K562 (cell line): ENCODE measurements around the gene FAAH. TPM values are rescaled to one million over a fixed set of nuclear protein-coding genes. Genes with fewer than 3 reads are reported as not detected.

Experiments used
- CBX1 ChIP-seq: sonication (generic); IDR thresholded peaks from 2 replicates; pipeline ENCODE4 v1.6.1; 2016; ENCODE audit warnings: antibody characterized with exemption, low read depth, mild to moderate bottlenecking
- FOS ChIP-seq: IDR thresholded peaks from 3 replicates; pipeline ENCODE4 v1.6.1; 2011; ENCODE audit not compliant: insufficient read length; ENCODE audit errors: extremely low read depth
- FOXM1 ChIP-seq, 2 experiments: fragments of 450-650 bp in 1 of 2; sonication (generic) in 1 of 2; formaldehyde crosslinking in 1 of 2; IDR thresholded peaks; 2 replicates each; pipeline versions ENCODE4 v1.6.1 to v1.9.0; 2017 to 2022; ENCODE audit warnings: low read depth in 2 of 2, mild to moderate bottlenecking in 2 of 2, missing genetic modification reagents in 1 of 2, moderate library complexity in 1 of 2
- NCOA6 ChIP-seq: fragments of 450-650 bp; IDR thresholded peaks from 2 replicates; pipeline ENCODE4 v1.6.1; 2017; ENCODE audit warnings: mild to moderate bottlenecking
- NR2C2 ChIP-seq, 2 experiments: fragments of 200-800 bp in 1 of 2; sonication (Bioruptor generic) in 1 of 2; sonication (generic) in 1 of 2; formaldehyde crosslinking in 1 of 2; IDR thresholded peaks; 2 replicates each; pipeline versions ENCODE4 v1.6.1 to v1.8.0; 2016 to 2022; ENCODE audit warnings: mild to moderate bottlenecking in 1 of 2, missing compliant biosample characterization in 1 of 2, missing genetic modification characterization in 1 of 2, missing genetic modification reagents in 1 of 2
- PHTF2 ChIP-seq: fragments of 250-450 bp; sonication (Bioruptor Pico); IDR thresholded peaks from 2 replicates; pipeline ENCODE4 v1.5.0; 2021; ENCODE audit warnings: mild to moderate bottlenecking
- POLR2H ChIP-seq: IDR thresholded peaks from 2 replicates; pipeline ENCODE4 v1.6.1; 2016; ENCODE audit warnings: missing genetic modification characterization, low read depth, mild to moderate bottlenecking, control low read depth, missing compliant biosample characterization, moderate library complexity
- PRMT5 ChIP-seq: sonication (generic); formaldehyde crosslinking; IDR thresholded peaks from 2 replicates; pipeline ENCODE4 v1.5.0; 2020; ENCODE audit warnings: missing genetic modification reagents
- SIN3A ChIP-seq, 2 experiments: fragments of 150-350 bp in 1 of 2; IDR thresholded peaks; 2 replicates each; pipeline ENCODE4 v1.6.1; 2011 to 2016; ENCODE audit warnings: borderline replicate concordance in 2 of 2, low read depth in 2 of 2, low read length in 2 of 2, mild to moderate bottlenecking in 2 of 2, moderate library complexity in 2 of 2; ENCODE audit not compliant: control insufficient read depth in 1 of 2
- ZNF316 ChIP-seq: fragments of 450-650 bp; IDR thresholded peaks from 2 replicates; pipeline ENCODE4 v1.6.1; 2016
- ZNF561 ChIP-seq: fragments of 450-650 bp; formaldehyde crosslinking; conservative IDR thresholded peaks from 2 replicates; pipeline ENCODE4 v1.4.0; 2020; ENCODE audit warnings: mild to moderate bottlenecking, moderate library complexity
- polyA plus RNA-seq, 8 experiments: library from polyadenylated mRNA; depleted of rRNA in 4 of 8; stranded (reverse) in 5 of 8; unstranded in 3 of 8; fragments of >200 nt; fragmentation: Nextera tagmentation in 2 of 8; fragmentation: Illumina TruSeq in 1 of 8; extraction: Ambion mirVana in 2 of 8; extraction: Trizol in 1 of 8; gene quantifications; 2 replicates each; pipeline versions ENCODE4 v1.2.1 to v1.2.3, GENCODE V29; 2011 to 2014; ENCODE audit warnings: inconsistent platforms in 1 of 8, missing spikeins in 1 of 8
- total RNA-seq, 7 experiments: library from RNA; depleted of rRNA in 6 of 7; stranded (reverse); fragments of >200 nt in 6 of 7; fragmentation: Illumina TruSeq in 2 of 7; extraction: Trizol in 2 of 7; gene quantifications; 2 replicates each; pipeline versions ENCODE4 v1.2.1 to v1.2.3, GENCODE V29; 2011 to 2021; ENCODE audit warnings: low replicate concordance in 1 of 7
- TF ChIP-seq, protein P1 (sequence below): sonication (generic); formaldehyde crosslinking; IDR thresholded peaks from 2 replicates; pipeline ENCODE4 v1.8.0; 2023; ENCODE audit warnings: mild to moderate bottlenecking, missing genetic modification reagents
- TF ChIP-seq, protein P2 (sequence below): sonication (generic); formaldehyde crosslinking; IDR thresholded peaks from 2 replicates; pipeline ENCODE4 v1.8.0; 2022; ENCODE audit warnings: mild to moderate bottlenecking, missing genetic modification reagents
- TF ChIP-seq, protein P3 (sequence below): sonication (generic); formaldehyde crosslinking; IDR thresholded peaks from 2 replicates; pipeline ENCODE4 v1.8.0; 2022; ENCODE audit warnings: mild to moderate bottlenecking, low read depth, missing genetic modification reagents
- TF ChIP-seq, protein P4 (sequence below): sonication (generic); formaldehyde crosslinking; IDR thresholded peaks from 2 replicates; pipeline ENCODE4 v1.8.0; 2022; ENCODE audit warnings: mild to moderate bottlenecking, missing genetic modification reagents
- TF ChIP-seq, protein P5 (sequence below): sonication (generic); formaldehyde crosslinking; IDR thresholded peaks from 2 replicates; pipeline ENCODE4 v1.8.1; 2023; ENCODE audit warnings: mild to moderate bottlenecking, missing genetic modification reagents, moderate library complexity

The FAAH gene
- total and polyA plus RNA-seq, 9 of the 15 experiments (the other 6 are each of a cell fraction or from before 2014, with no cell fraction given), result 0.06 to 1.1 (median 0.32) TPM

DNA sequence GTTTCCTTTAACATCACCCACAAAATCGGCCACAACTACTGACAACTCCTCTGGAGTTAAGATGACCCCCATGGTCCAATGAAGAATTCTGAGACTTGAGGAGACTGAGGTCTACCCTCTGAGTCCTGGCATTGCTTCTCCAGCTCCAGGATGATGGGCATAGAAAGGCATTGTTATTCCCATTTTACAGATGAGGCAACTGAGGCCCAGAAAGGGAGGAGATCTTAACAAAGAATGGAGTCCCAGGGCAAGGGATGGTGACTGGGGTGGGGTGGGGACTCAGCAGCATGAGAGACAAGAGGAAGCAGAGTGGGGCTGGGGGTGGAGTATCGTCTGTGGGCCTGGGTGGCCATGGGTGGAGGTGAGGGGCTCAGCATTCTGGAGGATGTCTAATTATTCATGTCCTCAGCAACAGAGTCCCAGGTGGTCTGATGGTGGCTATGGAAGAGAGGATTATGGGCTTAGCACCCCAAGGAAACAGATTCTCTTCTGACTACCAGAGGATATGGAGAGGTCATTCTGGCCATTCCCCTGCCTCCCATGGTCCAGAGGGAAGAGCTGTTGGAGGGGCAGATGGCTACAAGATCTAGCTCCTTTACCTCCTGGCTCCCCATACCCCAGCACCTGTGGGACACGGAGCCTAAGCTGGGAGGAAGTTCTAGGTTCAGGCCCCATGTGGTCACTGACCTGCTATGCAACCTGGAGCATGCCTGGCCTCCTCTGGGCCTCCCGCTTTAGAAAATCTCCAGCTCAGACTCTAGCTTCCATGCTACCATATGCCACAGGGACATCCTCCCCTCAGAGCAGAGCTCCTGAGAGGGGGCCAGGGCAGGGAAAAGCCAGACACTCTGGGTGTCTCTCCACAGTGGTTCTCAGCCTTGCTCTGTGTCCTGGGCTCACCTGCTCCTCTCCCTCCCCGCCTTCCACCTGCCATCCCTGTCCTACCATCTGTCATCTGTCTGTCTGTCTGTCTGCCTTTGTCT, 58.1 kb downstream of the FAAH start (continued):
- TF ChIP-seq, protein P1, sequence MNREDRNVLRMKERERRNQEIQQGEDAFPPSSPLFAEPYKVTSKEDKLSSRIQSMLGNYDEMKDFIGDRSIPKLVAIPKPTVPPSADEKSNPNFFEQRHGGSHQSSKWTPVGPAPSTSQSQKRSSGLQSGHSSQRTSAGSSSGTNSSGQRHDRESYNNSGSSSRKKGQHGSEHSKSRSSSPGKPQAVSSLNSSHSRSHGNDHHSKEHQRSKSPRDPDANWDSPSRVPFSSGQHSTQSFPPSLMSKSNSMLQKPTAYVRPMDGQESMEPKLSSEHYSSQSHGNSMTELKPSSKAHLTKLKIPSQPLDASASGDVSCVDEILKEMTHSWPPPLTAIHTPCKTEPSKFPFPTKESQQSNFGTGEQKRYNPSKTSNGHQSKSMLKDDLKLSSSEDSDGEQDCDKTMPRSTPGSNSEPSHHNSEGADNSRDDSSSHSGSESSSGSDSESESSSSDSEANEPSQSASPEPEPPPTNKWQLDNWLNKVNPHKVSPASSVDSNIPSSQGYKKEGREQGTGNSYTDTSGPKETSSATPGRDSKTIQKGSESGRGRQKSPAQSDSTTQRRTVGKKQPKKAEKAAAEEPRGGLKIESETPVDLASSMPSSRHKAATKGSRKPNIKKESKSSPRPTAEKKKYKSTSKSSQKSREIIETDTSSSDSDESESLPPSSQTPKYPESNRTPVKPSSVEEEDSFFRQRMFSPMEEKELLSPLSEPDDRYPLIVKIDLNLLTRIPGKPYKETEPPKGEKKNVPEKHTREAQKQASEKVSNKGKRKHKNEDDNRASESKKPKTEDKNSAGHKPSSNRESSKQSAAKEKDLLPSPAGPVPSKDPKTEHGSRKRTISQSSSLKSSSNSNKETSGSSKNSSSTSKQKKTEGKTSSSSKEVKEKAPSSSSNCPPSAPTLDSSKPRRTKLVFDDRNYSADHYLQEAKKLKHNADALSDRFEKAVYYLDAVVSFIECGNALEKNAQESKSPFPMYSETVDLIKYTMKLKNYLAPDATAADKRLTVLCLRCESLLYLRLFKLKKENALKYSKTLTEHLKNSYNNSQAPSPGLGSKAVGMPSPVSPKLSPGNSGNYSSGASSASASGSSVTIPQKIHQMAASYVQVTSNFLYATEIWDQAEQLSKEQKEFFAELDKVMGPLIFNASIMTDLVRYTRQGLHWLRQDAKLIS (CRISPR knock-in tag), result no peak
- TF ChIP-seq, protein P2, sequence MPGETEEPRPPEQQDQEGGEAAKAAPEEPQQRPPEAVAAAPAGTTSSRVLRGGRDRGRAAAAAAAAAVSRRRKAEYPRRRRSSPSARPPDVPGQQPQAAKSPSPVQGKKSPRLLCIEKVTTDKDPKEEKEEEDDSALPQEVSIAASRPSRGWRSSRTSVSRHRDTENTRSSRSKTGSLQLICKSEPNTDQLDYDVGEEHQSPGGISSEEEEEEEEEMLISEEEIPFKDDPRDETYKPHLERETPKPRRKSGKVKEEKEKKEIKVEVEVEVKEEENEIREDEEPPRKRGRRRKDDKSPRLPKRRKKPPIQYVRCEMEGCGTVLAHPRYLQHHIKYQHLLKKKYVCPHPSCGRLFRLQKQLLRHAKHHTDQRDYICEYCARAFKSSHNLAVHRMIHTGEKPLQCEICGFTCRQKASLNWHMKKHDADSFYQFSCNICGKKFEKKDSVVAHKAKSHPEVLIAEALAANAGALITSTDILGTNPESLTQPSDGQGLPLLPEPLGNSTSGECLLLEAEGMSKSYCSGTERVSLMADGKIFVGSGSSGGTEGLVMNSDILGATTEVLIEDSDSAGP (CRISPR knock-in tag), result no peak
- TF ChIP-seq NR2C2 (CRISPR knock-in tag; IDR thresholded peaks at IDR 0.05) (peak; percentile 42; the same call in 1 of the 2 replicates), NR2C2 (tag; IDR thresholded peaks at IDR 0.05) (peak; percentile 67), FOXM1 (IDR thresholded peaks at IDR 0.05; ENCODE audit: low read depth) (no peak), FOXM1 (CRISPR knock-in tag; IDR thresholded peaks at IDR 0.05; ENCODE audit: low read depth) (no peak), NCOA6 (no peak), ZNF561 (CRISPR knock-in tag) (no peak), POLR2H (tag) (no peak), PRMT5 (no peak), PHTF2 (CRISPR knock-in tag) (no peak), FOS (no peak), SIN3A (IDR thresholded peaks at IDR 0.05; ENCODE audit: borderline replicate concordance in 2 of 2, control insufficient read depth in 1 of 2, low read depth in 2 of 2, low read length in 2 of 2) (no peak), CBX1 (no peak), ZNF316 (no peak)
- TF ChIP-seq, protein P3, sequence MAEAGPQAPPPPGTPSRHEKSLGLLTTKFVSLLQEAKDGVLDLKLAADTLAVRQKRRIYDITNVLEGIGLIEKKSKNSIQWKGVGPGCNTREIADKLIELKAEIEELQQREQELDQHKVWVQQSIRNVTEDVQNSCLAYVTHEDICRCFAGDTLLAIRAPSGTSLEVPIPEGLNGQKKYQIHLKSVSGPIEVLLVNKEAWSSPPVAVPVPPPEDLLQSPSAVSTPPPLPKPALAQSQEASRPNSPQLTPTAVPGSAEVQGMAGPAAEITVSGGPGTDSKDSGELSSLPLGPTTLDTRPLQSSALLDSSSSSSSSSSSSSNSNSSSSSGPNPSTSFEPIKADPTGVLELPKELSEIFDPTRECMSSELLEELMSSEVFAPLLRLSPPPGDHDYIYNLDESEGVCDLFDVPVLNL (CRISPR knock-in tag), result no peak
- TF ChIP-seq, protein P4, sequence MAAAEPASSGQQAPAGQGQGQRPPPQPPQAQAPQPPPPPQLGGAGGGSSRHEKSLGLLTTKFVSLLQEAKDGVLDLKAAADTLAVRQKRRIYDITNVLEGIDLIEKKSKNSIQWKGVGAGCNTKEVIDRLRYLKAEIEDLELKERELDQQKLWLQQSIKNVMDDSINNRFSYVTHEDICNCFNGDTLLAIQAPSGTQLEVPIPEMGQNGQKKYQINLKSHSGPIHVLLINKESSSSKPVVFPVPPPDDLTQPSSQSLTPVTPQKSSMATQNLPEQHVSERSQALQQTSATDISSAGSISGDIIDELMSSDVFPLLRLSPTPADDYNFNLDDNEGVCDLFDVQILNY (CRISPR knock-in tag), result no peak
- TF ChIP-seq, protein P5, sequence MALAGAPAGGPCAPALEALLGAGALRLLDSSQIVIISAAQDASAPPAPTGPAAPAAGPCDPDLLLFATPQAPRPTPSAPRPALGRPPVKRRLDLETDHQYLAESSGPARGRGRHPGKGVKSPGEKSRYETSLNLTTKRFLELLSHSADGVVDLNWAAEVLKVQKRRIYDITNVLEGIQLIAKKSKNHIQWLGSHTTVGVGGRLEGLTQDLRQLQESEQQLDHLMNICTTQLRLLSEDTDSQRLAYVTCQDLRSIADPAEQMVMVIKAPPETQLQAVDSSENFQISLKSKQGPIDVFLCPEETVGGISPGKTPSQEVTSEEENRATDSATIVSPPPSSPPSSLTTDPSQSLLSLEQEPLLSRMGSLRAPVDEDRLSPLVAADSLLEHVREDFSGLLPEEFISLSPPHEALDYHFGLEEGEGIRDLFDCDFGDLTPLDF (CRISPR knock-in tag), result no peak
